Measurements from ENCODE around the gene FAM13A.

GRCh38 chr4:88745581-88746163 is 311.3 kb downstream of the FAM13A start:
- TF ChIP-seq CTCF (tag by site-specific recombination; IDR thresholded peaks at IDR 0.05) = no peak
- no peak for TF ChIP-seq ZNF148 (tag by site-specific recombination; IDR thresholded peaks at IDR 0.05; ENCODE audit: borderline replicate concordance)
